Cardiac fibroblast (primary cell): Measurements from ENCODE around the gene OPCML.

Source experiments
- DNase-seq, 2 donors: peaks; one replicate each; pipeline versions ENCODE4 v3.0.0 to v3.0.0-alpha.2; 2010; ENCODE audit warnings: low read depth in 2 of 2
- H3K4me3 ChIP-seq, 2 donors: replicated peaks in 1 of 2; 1 replicate in 1 of 2; 2 replicates in 1 of 2; pipeline ENCODE4 v1.5.1; 2011; ENCODE audit warnings: low read depth in 2 of 2, low read length in 2 of 2, mild to moderate bottlenecking in 2 of 2, moderate library complexity in 1 of 2
- TF ChIP-seq, protein P1 (sequence below): IDR thresholded peaks from one replicate; pipeline ENCODE4 v1.5.1; 2011; ENCODE audit warnings: low read depth, mild to moderate bottlenecking, low read length, inconsistent platforms

OPCML gene

GRCh38 chr11:133553885-133554740 is 21.8 kb upstream of the OPCML start:
- H3K4me3 ChIP-seq: no peak overlapping the region
- no peak for DNase-seq
- TF ChIP-seq, protein P1, sequence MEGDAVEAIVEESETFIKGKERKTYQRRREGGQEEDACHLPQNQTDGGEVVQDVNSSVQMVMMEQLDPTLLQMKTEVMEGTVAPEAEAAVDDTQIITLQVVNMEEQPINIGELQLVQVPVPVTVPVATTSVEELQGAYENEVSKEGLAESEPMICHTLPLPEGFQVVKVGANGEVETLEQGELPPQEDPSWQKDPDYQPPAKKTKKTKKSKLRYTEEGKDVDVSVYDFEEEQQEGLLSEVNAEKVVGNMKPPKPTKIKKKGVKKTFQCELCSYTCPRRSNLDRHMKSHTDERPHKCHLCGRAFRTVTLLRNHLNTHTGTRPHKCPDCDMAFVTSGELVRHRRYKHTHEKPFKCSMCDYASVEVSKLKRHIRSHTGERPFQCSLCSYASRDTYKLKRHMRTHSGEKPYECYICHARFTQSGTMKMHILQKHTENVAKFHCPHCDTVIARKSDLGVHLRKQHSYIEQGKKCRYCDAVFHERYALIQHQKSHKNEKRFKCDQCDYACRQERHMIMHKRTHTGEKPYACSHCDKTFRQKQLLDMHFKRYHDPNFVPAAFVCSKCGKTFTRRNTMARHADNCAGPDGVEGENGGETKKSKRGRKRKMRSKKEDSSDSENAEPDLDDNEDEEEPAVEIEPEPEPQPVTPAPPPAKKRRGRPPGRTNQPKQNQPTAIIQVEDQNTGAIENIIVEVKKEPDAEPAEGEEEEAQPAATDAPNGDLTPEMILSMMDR: no peak

GRCh38 chr11:133552938-133553337 is 20.6 kb upstream of the OPCML start:
- TF ChIP-seq, protein P1: no peak
- DNase-seq: no peak
- H3K4me3 ChIP-seq: no peak overlapping the region

DNA sequence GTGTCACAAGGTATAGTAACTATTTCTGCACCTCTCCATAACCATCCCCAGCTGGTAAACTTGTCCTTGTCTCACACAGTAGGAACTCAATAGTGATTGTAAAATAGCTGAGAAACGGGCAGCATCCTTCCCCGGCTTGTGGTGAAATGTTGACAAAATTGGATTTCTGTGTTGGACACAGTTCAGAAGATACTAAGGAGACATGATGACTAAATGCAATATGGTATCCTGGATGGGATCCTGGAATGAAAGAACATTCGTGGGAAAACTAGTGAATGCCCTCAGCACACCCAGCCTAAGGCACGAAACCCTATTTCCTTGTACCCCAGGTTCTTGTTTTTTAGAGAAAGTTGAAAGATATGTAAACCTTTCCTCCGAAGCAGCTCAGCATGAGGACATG is 18.8 kb upstream of the OPCML start:
- no peak overlapping the region for H3K4me3 ChIP-seq
- TF ChIP-seq, protein P1: no peak
- DNase-seq: no peak

DNA sequence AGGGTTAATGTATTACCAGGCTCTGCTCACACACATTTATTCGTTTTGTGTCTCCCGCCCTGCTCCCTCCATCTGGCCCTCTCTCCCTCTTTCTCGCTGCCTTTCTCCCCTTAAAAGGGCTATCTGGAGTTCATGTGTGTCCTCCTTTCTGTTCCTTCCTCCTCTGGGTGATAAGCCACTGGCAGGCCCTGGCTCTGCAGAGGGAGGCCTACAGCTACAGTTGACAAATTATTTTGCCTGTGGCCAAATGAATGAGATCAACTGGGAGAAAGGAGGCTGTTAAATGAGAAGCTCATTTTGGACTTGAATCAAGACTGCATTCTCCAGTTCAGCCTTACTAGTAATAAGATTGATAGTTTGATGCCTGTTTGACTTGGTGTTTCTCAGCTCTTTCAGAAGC is 17.5 kb upstream of the OPCML start:
- H3K4me3 ChIP-seq: no peak overlapping the region
- no peak for DNase-seq
- TF ChIP-seq, protein P1: no peak

DNA sequence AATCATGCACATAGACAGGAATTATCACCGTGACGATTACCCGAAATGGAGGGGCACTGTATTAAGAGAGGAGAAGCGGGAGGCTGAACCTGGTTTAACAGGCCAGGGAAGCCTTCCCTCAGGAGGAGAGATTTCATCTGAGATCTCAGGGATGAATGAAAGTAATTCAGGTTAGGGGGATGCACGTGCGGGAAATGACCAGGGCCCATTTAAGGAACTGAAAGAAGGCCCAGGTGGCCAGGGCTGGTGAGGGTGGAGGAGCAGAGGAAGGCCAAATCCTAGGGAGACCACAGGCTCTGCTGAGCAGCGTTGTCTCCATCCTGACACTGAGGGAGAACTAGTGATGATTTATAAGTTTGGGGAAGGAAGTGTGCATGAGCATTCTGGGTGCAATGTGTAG is 16.3 kb upstream of the OPCML start:
- TF ChIP-seq, protein P1: no peak
- no peak for DNase-seq
- no peak overlapping the region for H3K4me3 ChIP-seq

DNA sequence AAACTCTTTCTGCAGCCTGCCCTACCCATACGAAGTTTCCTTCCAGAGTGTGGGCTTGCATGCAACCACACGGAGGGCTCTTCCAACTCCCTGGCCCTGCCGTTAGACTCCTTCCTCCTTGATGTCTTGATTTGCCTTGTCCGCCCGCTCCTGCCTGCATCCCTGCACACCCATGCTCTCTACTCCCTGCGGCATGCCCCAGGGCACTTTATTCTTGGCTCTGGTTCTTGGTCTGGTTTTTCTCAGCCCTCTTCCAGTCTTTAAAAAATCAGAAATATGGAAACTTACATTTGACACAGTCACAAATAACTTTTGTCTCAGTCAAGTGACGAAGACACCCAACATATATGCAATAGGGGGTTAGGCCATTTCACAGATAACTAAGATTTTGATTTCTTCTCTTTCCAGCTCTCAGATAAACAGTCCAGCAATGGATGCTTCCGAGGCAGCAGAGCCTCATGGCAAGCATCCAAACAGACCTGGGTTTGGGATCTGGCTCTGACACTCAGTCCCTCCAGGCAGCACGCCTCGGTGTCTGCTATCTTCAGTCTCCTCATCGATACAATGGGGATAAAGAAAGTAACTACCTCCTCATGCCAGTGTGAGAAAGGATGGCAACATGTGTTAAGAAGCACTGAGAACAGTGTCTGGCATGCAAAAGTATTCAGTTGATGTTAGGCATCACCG is 15.7 kb upstream of the OPCML start:
- no peak overlapping the region for H3K4me3 ChIP-seq
- no peak for DNase-seq
- TF ChIP-seq, protein P1: no peak
